OCI-M2 (cell line): Measurements from ENCODE around the gene SPDYE4.

Experiments used
- DNase-seq: peaks from one replicate; lab custom pipeline; 2025; ENCODE audit not compliant: unreplicated experiment; lab: John Stamatoyannopoulos, UW

The SPDYE4 gene

GRCh38 chr17:8741771-8742170 is 16.6 kb downstream of the SPDYE4 start:
- no peak for DNase-seq

GRCh38 chr17:8741366-8741765 is 17.0 kb downstream of the SPDYE4 start:
- no peak for DNase-seq

GRCh38 chr17:8740486-8740885 is 17.9 kb downstream of the SPDYE4 start:
- DNase-seq: no peak

- no peak for DNase-seq
Observed at GRCh38 chr17:8739097-8739496, 19.2 kb downstream of the SPDYE4 start.

- no peak for DNase-seq
Observed at GRCh38 chr17:8736796-8737195, 21.6 kb downstream of the SPDYE4 start.

GRCh38 chr17:8736362-8736761 is 22.0 kb downstream of the SPDYE4 start:
- DNase-seq: no peak

GRCh38 chr17:8735336-8735939 is 22.9 kb downstream of the SPDYE4 start:
- no peak for DNase-seq

- DNase-seq: no peak
Observed at GRCh38 chr17:8734876-8735275, 23.5 kb downstream of the SPDYE4 start.

- no peak for DNase-seq
Observed at GRCh38 chr17:8732406-8733085, 25.8 kb downstream of the SPDYE4 start.

- no peak for DNase-seq
Observed at GRCh38 chr17:8729860-8730259, 28.5 kb downstream of the SPDYE4 start.

- DNase-seq: no peak
Observed at GRCh38 chr17:8729421-8729820, 28.9 kb downstream of the SPDYE4 start.

GRCh38 chr17:8728971-8729370 is 29.4 kb downstream of the SPDYE4 start:
- no peak for DNase-seq

GRCh38 chr17:8728251-8728938 is 30.0 kb downstream of the SPDYE4 start:
- DNase-seq: no peak

- DNase-seq: no peak
Observed at GRCh38 chr17:8726941-8727555, 31.3 kb downstream of the SPDYE4 start.

GRCh38 chr17:8725881-8726876 is 32.2 kb downstream of the SPDYE4 start:
- DNase-seq: no peak

- DNase-seq: no peak
Observed at GRCh38 chr17:8724451-8724850, 33.9 kb downstream of the SPDYE4 start.

- no peak for DNase-seq
Observed at GRCh38 chr17:8720596-8720995, 37.8 kb downstream of the SPDYE4 start.

- DNase-seq: no peak
Observed at GRCh38 chr17:8719291-8720246, 38.8 kb downstream of the SPDYE4 start.

GRCh38 chr17:8718001-8718563 is 40.3 kb downstream of the SPDYE4 start:
- no peak for DNase-seq
